Muscle of back (tissue), 13 donors: Measurements from ENCODE around the gene PWP2. TPM values are rescaled to one million over a fixed set of nuclear protein-coding genes. Genes with fewer than 3 reads are reported as not detected.
"Not testable (repeated sequence)": the region's sequence is repeated elsewhere in the genome, so short reads cannot be mapped to it uniquely, and the experiment has no call there.

ENCODE experiments used
- DNase-seq, 3 donors: peaks; one replicate each; pipeline versions ENCODE4 v3.0.0 to v3.0.0-alpha.2; 2013
- long read RNA-seq, 9 donors: transcript quantifications; one replicate each; lab custom pipeline, GENCODE V29; 2026
- polyA plus RNA-seq, 10 donors: library from polyadenylated mRNA; unstranded; fragments of 120-200 nt; gene quantifications; one replicate each; pipeline ENCODE4 v1.2.1, GENCODE V29; 2013; ENCODE audit not compliant: insufficient read length in 10 of 10

The PWP2 gene
- polyA plus RNA-seq: 10 to 100 TPM in 1 of 10 donors, 1 to 10 TPM in 8, under 1 TPM in 1; 0.16 to 10.6 (median 5.5) TPM
- long read RNA-seq, donor 1, partial matches to known transcripts: 0 of 1 reads
- long read RNA-seq, donor 1, other reads (novel, unspliced or antisense): 0 of 1 reads
- long read RNA-seq, donor 2: 0 reads
- long read RNA-seq, donor 3: 0 reads
- long read RNA-seq, donor 4: 0 reads
- long read RNA-seq, donor 5, partial matches to known transcripts: 0 of 4 reads
- long read RNA-seq, donor 5, other reads (novel, unspliced or antisense): 0 of 4 reads
- long read RNA-seq, donor 6: 0 reads
- long read RNA-seq, donor 7: 0 reads
- long read RNA-seq, donor 8: 0 reads
- long read RNA-seq, donor 9: 0 reads

DNA sequence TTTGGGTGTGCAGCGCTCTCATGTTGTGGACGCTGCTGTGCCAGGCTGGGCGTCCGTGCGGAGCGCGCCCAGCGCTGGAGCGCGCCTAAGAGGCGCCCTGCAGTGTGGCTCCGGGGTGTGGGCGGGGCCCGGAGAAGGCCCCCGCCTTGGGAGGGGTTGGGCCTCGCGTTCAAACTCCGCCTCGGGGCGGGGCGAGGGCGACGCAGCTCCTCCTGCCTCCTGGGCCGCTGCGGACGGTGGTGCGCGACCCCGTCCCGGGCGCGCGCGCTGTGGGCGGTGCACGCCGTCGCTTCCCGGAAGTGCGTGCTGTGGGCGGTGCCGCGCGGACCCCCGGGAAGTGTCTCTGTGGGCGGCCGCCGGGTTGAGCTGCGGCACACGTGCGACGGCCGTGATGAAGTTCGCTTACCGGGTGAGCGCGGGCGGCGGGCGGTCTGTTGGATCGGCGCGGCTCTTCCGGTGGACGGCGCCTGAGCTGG, at the start of gene PWP2:
Gene PWP2, plus strand, starts transcription at position 374 of the 476 bp plus-strand sequence. Its CDS starts 18 bp downstream, at position 392.
- DNase-seq: not testable (repeated sequence)

DNA sequence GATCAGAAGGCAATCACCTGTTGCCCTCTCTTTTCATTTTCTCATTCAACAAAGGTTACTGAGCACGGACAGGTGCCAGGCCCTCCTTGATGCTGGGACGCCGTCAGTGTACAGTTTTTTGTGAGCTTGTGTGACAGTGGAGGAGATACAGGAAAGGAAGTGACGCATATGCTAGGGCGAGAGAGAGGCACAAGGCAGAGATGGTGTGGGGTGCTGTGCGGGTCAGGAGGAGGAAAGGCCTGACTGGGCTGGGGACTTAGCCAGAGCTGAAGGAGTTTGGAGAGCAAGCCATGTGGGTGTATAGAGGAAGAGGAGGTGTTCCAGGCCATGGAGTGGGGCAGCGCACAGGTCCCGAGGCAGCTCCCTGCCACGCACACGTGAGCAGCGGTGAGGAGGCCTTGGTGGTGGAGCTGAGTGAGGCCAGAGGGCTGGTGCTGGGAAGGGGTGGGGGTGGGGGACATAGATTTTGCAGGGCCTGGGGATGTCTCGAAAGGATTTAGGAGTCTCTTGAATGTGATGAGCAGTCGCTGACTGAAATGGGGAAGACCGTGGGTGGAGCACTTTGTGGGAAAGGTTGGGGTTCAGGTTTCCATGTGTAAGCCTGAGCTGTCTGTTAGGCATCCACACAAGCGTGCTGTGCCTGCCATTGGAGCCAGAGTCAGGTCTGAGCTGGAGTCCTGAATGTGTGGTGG, 49.1 kb upstream of the PWP2 start:
- DNase-seq: no peak

DNA sequence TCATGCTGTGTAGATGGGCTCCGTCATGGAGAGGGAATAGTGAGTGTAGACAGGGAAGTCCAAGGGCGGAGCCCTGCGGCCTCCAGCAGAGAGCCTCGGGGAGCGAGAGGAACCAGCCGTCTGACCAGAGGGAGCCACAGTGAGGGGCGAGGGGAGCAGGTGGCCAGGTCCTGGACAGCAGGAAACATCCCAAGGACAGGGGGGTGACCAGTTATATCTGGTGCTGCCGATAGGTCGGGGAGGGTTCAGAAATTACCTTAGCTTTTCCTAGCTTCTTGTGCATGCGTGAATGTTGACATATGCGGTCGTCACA, 48.6 kb upstream of the PWP2 start:
- DNase-seq: no peak

DNA sequence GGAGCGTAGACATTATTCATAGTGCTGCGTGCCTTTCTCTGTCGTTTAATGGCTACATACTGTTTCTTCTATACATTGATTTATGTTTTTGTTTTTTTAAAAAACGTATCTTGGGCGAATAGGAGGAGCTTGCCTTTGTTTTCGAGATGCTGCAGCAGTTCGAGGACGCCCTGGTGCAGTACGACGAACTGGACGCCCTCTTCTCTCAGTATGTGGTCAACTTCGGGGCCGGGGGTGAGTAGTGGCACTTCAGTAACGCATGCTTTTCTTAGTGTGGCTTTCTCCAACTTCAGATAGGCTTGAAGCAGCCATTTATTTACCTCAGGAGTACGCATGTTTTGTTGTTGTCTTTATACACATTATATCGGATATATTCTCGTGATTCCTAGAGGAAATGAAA, 48.2 kb upstream of the PWP2 start:
- no peak for DNase-seq

DNA sequence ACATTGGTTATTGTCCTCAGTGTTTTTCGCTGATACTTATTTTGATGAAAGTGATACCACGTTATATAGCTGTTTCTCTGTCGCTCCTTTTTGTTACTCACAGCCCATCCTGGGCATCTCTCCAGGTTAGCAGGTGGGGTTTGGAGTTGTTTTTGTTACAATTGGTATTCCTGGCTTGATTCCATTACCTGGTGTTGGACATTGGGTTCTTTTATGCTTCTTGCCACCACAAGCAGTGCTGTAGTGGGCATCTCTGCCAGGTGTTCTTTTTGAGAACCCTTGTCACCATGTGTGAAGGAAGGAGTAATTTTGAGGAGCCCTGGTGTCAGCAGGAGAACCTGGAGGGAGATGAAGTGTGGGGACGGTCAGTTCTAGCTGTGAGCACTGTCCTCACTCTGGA, 47.5 kb upstream of the PWP2 start:
- DNase-seq: no peak

DNA sequence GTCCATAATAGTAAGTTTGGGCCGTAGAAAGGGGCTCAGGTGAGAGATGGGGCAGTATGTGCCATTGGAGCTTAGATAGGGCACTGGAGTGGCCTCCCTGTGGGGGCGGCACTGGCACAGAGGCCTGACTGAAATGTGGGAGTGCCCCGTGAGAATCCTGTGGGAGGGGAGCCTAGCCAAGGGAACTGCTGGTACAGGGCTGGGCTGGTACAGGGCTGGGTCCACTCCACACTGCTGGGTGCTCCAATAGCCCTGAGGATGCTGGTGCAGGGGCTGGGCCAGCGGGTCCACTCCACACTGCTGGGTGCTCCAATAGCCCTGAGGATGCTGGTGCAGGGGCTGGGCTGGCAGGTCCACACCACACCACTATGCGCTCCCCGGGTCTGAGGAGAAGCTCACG, 44.8 kb upstream of the PWP2 start:
- no peak for DNase-seq

DNA sequence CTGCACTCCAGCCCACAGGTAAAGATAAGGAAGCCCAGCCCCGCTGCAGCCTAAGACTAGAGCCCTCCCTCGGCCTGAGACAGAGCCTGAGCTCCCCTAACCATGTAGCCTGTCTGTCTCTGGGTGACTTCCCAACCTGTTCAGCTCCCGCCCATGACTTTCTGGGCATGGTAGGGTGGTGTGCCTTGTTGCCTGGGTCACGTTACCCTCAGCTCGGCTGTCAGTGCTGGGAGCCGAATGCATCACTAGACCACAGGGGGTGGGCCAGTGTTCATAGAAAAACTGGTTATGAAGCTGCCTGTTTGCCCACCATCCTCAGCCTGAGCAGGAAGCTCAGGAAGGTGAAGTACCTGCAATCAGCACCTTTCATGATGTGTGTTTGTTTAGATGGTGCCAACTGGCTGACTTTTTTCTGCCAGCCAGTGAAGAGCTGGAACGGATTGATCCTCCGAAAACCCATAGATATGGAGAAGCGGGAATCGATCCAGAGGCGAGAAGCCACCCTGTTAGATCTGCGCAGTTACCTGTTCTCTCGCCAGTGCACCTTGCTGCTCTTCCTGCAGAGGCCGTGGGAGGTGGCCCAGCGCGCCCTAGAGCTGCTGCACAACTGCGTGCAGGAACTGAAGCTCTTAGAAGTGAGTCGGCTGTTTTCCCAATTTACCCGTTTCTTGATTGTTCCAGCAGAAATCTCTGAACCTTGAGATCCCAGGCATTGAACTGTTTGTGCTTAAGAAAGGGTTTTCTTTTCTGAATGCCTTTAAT, 43.9 kb upstream of the PWP2 start:
- no peak for DNase-seq

DNA sequence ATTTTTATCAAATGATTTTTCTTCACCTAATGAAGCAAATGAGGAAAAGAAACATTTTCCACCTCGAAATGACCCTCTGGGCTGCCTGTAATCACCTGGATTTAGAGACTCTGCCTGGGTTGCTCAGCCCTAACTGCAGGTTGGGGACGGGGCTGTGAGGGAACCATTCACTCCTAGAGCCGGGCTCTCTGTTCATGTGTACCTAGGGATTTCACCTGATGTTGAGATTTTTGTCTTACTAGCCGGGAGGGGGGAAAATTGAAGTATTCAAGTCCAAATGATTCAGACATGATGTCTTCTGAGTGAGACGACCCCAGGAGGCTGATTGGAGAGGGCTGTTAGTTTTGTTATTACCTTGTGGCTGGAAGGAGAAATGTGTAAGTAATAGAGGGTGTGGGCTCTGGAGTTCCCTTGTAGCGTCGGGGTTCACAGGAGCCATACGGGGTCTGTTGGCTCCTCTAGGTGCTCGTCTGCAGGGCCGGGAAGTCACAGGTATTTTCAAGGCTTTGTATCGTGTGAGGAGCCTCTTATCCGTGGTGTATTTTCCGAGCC, 42.3 kb upstream of the PWP2 start:
- no peak for DNase-seq

DNA sequence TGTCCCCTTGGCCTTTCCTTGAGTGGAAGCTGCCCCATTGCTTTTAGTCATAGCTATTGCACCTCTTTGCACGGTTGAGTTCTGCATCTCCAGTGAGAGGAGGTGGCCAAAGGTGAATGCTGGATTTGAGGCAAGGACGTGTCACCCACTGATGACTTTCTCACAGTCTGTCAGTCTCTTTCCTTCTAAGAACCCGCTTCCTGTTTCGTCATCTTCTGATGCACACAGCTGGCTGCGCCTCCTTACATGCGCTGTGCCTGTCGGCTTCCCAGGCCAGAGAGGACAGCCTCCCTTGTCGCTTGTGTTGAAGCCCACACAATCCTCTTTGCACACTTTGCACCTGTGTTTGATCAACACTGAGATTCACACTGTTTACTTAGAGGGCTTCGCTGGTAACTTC, 41.8 kb upstream of the PWP2 start:
- DNase-seq: peak in 1 of 3 donors; percentile 2

DNA sequence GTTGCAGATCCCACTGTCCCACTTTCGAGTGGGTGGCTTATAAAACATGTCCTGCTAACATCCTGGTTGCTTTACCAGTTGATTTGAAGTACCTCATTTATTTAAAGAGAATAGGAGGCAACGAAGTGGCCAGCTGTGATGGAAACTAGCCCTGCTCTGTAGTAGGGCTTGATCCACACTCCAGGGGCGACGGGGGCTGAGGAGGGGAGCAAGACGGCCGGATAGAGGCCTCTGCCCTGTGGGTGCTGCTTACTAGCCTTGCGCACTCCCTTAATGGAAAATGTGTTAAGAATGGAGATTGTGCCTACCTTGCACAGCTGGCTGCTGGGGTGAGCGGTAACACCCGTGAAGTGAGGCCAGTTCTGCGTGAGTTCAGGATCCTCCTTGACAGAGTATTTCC, 41.1 kb upstream of the PWP2 start:
- DNase-seq: no peak

DNA sequence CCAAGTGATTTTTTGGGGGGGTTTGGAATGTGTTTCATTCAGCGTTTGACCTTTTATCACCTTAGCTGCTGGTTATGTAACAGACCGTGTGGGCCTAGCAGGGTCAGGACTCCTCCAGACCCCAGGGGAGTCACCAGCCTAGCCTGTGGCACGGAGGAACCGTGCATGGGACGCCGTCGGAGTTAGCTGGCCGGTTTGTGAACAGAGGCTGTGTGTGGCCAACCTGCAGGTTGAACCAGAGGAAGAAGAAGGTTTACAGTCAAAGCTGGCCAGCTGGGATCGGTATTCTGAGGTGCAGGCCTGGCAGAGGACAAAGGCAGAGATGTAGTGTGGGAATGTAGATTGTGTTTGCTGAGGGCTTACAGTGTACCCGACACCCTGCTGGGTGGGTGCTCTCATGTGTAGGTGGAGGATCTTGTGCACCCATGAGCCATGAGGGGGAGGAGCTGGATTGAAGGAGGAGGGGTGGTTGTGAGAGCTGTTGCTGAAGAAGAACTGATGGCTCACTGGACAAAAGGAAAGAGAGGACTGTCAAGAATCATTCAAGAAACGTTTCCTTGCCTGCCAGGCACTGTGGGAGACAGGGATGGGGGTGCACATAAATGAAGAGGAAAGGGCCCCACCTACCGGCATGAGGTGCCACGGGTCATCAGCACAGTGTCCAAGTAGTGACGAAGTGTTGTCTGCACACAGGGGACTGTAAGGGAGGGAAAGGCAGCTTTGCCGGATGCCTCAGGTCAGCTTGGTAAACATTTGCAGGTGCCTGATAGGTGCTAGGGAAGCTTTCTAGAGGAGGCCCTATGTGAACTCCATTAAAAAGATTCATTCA, 40.0 kb upstream of the PWP2 start:
- no peak for DNase-seq

DNA sequence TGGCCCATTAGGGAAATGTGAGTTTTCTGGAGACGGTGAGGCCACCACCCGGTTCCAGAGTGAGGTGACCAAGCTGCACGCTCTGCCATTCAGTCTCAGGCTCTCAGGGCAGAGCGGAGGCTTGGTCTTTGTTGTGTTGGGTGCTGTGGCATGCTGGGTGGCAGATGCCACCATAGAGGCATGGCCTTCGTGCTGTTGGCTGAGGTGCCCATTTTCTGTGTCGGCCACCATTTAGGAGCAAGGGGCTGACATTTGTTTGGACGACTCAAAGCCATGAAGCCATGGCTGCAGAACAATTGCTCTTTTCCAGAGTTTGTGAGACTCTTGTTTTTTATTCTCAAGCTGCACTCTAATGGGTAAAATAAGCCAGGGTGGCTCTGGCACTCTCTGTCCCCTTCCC, 36.8 kb upstream of the PWP2 start:
- no peak for DNase-seq

DNA sequence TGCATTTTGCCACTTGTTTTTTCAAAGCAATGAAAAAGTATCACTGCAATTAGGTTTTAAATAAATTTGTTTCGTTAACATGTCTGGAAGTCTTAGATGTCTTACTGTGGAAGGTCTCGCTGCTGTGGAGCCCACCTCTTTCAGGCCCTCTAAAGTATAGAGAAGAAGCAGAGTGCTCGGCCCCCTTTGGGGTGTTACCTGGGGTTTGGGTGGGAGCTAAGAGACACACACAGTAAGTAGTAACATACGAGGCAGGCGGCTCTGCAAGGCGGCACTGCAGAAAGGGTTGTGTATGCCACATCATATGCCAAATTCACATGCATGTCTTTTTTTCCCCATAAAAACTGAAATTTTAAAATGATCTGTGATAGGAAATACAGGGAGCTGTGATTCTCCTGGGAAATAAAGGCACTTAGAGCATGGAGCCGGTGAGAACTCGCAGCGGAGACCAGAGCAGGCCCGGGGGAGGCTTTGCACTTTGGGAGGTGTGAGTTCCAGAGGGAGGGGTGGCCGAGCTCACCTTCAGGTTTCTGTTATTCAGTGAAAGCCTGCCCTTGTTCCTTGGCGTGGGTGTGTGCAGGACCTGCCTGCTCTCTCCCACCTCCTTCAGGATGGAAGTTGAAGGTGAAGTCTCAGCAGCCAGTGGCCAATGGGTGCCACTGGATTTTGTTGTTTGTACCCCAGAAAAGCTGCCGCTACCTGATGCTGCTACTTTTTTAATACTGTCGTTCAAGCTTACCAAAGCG, 35.7 kb upstream of the PWP2 start:
- DNase-seq: no peak

DNA sequence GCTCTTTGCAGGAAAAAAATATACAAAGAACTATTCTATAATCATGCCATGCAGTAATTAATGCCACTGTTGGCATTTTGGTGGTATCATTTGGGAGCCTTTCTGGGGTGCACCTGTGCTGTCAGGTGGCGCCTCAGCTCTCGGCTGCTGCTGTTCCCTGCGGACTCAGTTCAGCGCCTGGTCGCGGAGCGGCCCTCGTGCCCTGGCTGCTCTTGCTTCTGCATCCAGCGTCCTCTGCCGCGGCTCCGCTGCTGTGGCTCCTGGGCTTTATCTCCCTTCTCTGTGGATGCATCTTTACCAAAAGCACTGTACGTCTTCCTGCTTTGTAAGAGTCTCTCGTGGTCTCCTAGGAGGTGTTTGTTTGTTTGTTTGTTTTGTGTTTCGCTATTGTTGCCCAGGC, 35.1 kb upstream of the PWP2 start:
- no peak for DNase-seq

DNA sequence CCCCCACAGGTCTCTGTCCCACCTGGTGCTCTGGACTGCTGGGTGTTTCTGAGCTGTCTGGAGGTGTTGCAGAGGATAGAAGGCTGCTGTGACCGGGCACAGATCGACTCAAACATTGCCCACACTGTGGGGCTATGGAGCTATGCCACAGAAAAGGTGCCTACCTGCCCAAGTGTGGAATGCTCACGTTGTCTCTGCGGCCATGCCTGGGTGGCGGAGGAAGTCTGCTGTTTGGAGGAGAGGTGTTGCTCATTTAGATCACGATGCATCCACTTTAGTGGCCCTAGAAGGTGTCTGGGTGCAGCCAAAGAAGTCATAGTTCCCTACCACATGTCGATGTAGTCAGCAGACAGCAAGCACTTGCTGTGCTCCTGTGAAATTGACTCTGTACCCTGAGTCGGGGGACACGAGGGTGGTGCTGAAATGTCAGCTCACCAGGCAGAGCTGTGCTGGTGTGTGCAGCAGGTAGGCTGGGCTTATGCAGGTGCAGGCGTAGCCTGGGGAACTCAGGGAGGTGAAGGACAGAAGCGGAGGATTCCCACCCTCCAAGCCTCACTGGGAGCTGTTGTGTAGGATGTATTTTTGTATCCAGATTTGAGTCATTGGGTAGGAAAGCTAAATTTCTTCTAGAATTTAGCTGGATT, 32.8 kb upstream of the PWP2 start:
- no peak for DNase-seq

DNA sequence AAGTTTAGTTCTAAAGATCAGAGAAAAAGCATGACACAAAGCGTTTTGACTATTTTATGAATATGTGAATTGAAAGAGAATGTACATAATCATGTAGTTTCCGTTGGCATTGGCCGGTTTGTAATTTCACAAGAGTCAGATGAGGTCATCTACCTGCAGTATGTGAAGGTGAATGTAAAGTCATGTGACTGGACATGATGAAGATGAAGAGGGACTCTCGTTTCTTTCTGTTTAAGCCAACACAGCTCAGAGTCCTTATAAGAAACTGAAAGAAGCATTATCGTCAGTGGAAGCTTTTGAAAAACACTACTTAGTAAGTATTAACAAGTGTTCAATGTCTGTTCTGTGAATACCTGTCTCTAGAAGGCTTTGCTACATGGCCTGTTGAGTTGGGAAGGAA, 30.9 kb upstream of the PWP2 start:
- no peak for DNase-seq

DNA sequence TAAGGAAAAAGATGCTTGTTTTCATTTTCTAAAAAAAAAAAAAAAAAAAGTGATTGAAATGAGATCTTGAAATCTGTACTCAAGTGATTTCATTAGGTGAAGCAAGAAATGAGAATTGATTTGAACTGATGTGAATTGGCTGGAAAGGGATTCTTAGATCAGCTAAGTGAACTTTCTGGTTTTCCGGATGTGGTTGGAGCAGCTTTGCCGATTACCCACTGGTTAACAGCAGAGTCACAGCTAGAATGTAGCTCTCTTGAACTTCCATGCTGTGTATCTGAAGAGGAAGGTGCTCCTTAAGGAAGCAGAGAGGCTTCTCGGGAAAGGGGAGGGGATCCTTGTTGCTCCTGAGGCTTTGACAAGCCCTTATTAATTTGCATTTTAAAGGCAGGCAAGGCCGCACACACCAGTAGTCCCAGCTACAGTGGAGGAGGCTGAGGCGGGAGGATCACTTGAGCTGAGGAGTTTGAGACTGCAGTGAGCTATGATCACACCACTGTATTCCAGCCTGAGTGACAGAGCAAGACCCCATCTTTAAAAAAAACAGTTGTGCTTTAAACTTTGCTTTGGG, 28.7 kb upstream of the PWP2 start:
- no peak for DNase-seq

DNA sequence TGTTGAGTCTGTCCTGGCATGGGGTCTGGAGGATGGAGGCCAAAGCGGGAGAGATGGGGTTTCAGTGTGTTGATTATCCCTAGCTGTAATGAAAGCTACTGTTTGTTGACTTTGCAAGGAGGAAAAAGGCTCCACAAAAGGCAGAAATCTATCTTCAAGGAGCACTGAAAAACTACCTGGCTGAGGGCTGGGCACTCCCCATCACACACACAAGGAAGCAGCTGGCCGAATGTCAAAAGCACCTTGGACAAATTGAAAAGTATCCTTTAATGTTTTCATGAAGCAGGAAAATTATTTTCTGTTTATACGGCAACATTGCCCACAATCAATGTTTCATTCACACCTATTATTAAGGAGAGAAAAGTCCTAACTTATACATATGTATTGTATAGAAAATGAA, 27.8 kb upstream of the PWP2 start:
- no peak for DNase-seq

DNA sequence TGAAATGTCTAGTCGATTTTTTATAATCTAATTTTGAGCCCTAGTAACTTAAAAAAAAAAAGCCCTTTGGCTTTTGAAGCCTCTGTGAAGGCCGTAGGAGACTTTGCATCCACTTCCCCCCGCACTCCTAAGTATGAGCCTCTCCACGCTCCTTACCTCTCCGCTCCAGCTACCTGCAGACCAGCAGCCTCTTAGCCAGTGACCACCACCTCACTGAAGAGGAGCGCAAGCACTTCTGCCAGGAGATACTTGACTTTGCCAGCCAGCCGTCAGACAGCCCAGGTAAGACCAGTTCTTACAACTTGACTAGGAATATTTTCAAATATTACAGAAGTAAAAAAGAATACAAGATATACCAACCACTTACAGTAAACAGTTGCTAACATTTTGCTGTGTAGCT, 27.4 kb upstream of the PWP2 start:
- DNase-seq: no peak
